GM12878 (cell line): ENCODE results near the gene PDLIM4. TPM values are rescaled to one million over a fixed set of nuclear protein-coding genes. Genes with fewer than 3 reads are reported as not detected.

Experiments
- ATAC-seq: fragments of 200-7000 bp; cut with Tn5 transposase; 3 replicates; pipeline ENCODE4 v1.9.1; 2020; ENCODE audit warnings: mild to moderate bottlenecking, moderate library complexity
- BruUV-seq: library from RNA; stranded (reverse); fragments of 400-500 nt; replicated peaks from 2 replicates; lab custom pipeline; 2021; lab: Mats Ljungman, UMichigan
- CTCF ChIA-PET: fragments of 300-600 bp; sonication (Branson Sonifier 250); formaldehyde crosslinking; extraction: SDS; loops from one replicate; lab custom pipeline; 2021; ENCODE audit warnings: inconsistent platforms; lab: Yijun Ruan, JAX
- POLR2A ChIA-PET: fragments of 350-600 bp; formaldehyde crosslinking; extraction: SDS; loops from one replicate; lab custom pipeline; 2021; ENCODE audit warnings: inconsistent platforms; lab: Charles Lee
- RAD21 ChIA-PET: fragments of 300-600 bp; sonication (Branson Sonifier 250); formaldehyde crosslinking; loops from one replicate; lab custom pipeline; 2023; ENCODE audit warnings: antibody characterized with exemption; ENCODE audit not compliant: unreplicated experiment; lab: Charles Lee
- SMC1A ChIA-PET: fragments of 300-600 bp; sonication (Branson Sonifier 250); formaldehyde crosslinking; loops from one replicate; lab custom pipeline; 2023; ENCODE audit not compliant: unreplicated experiment, uncharacterized antibody; lab: Charles Lee
- DNase-seq: peaks from one replicate; pipeline ENCODE4 v3.0.0-alpha.2; 2011; ENCODE audit warnings: low read depth, low spot score
- FAIRE-seq: peaks from 3 replicates; lab custom pipeline; 2011; peaks lifted over from hg19 to GRCh38; lab: Jason Lieb, UNC
- H2AFZ ChIP-seq: 2 replicates; pipeline ENCODE4 v1.6.0; 2011; ENCODE audit warnings: low read depth, low read length, control low read depth; ENCODE audit not compliant: control insufficient read depth
- H3K27ac ChIP-seq: 2 replicates; pipeline ENCODE4 v1.5.1; 2011; ENCODE audit warnings: control low read depth; ENCODE audit not compliant: control insufficient read depth, insufficient read depth
- H3K27me3 ChIP-seq, 2 experiments: replicated peaks in 1 of 2; 2 replicates each; pipeline versions ENCODE4 v1.6.0 to v1.6.1; 2011; ENCODE audit warnings: low read length in 1 of 2; ENCODE audit not compliant: control insufficient read depth in 2 of 2, insufficient read depth in 2 of 2
- H3K36me3 ChIP-seq, 2 experiments: 2 replicates each; pipeline ENCODE4 v1.5.1; 2011; ENCODE audit warnings: low read length in 1 of 2; ENCODE audit not compliant: control insufficient read depth in 2 of 2, insufficient read depth in 2 of 2
- H3K4me1 ChIP-seq: 2 replicates; pipeline ENCODE4 v1.6.1; 2011; ENCODE audit warnings: mild to moderate bottlenecking, low read length, moderate library complexity, mixed read lengths; ENCODE audit not compliant: control insufficient read depth, insufficient read depth
- H3K4me2 ChIP-seq: 2 replicates; pipeline ENCODE4 v1.6.0; 2011; ENCODE audit warnings: control low read depth; ENCODE audit not compliant: control insufficient read depth, insufficient read depth
- H3K4me3 ChIP-seq: fragments of 200-600 bp; sonication (generic); 2 replicates; pipeline ENCODE4 v1.5.1; 2016
- H3K79me2 ChIP-seq: 2 replicates; pipeline ENCODE4 v1.6.0; 2011; ENCODE audit warnings: low read length; ENCODE audit not compliant: control insufficient read depth, insufficient read depth
- H3K9ac ChIP-seq: 2 replicates; pipeline ENCODE4 v1.8.0; 2011; ENCODE audit warnings: low read length, control low read depth, mixed read lengths; ENCODE audit not compliant: control insufficient read depth, insufficient read depth
- H3K9me3 ChIP-seq: replicated peaks from 3 replicates; pipeline ENCODE4 v1.5.1; 2011; ENCODE audit warnings: mild to moderate bottlenecking, low read length; ENCODE audit not compliant: control insufficient read depth, insufficient read depth
- H4K20me1 ChIP-seq: 2 replicates; pipeline ENCODE4 v1.6.0; 2011; ENCODE audit not compliant: control insufficient read depth, insufficient read depth
- GABPA ChIP-seq: IDR thresholded peaks from 2 replicates; pipeline ENCODE4 v1.6.1; 2014; ENCODE audit warnings: antibody characterized with exemption, low read depth, mild to moderate bottlenecking, inconsistent platforms
- MTA2 ChIP-seq: fragments of 450-650 bp; IDR thresholded peaks from 2 replicates; pipeline ENCODE4 v1.6.1; 2016; ENCODE audit warnings: low read depth, mild to moderate bottlenecking, moderate library complexity
- ZNF207 ChIP-seq: fragments of 450-650 bp; IDR thresholded peaks from 2 replicates; pipeline ENCODE4 v1.6.1; 2014; ENCODE audit warnings: antibody characterized with exemption, mild to moderate bottlenecking, borderline replicate concordance
- WGBS: methylation state at CpG from one replicate; pipeline ENCODE4 v1.1.6; 2016; ENCODE audit warnings: low lambda C conversion rate; ENCODE audit not compliant: insufficient replicate concordance, insufficient coverage; ENCODE audit errors: missing lambda C conversion rate; 5-methylcytosine and 5-hydroxymethylcytosine counted together
- in situ Hi-C: fragments of 300-500 bp; cut with MboI; formaldehyde crosslinking; loops from 9 replicates; pipeline ENCODE4 v1.14.3; 2018; ENCODE audit warnings: mixed read lengths
- intact Hi-C: fragments of 100-400 bp; cut with micrococcal nuclease; formaldehyde crosslinking; loops from one replicate; pipeline ENCODE4 v1.14.2; 2022; ENCODE audit not compliant: unreplicated experiment
- polyA plus RNA-seq, 11 experiments: library from polyadenylated mRNA; depleted of rRNA in 4 of 11; unstranded in 6 of 11; stranded (reverse) in 5 of 11; fragments of >200 nt; fragmentation: Nextera tagmentation in 4 of 11; fragmentation: Illumina TruSeq in 1 of 11; extraction: Ambion mirVana in 4 of 11; extraction: Trizol in 1 of 11; gene quantifications; 1 replicate in 1 of 11; 2 replicates in 10 of 11; pipeline versions ENCODE4 v1.2.1 to v1.2.3, GENCODE V29; 2011 to 2016; ENCODE audit warnings: inconsistent platforms in 2 of 11, missing spikeins in 2 of 11, low read depth in 1 of 11
- total RNA-seq, 4 experiments: library from RNA; depleted of rRNA in 3 of 4; stranded (reverse); fragments of >200 nt in 3 of 4; fragmentation: Illumina TruSeq in 1 of 4; extraction: Trizol in 1 of 4; gene quantifications; 2 replicates each; pipeline versions ENCODE4 v1.2.1 to v1.2.3, GENCODE V29; 2013 to 2021
- TF ChIP-seq, protein P1 (sequence below): fragments of 450-650 bp; formaldehyde crosslinking; IDR thresholded peaks from 2 replicates; pipeline ENCODE4 v1.4.0; 2020; ENCODE audit warnings: mild to moderate bottlenecking, moderate library complexity
- TF ChIP-seq, protein P2 (sequence below): IDR thresholded peaks from 2 replicates; pipeline ENCODE4 v1.6.1; 2012; ENCODE audit warnings: improper control_type of control experiment, low read depth, low read length; ENCODE audit not compliant: insufficient replicate concordance

The PDLIM4 gene
- total and polyA plus RNA-seq, 10 of the 15 experiments (the other 5 are each of a cell fraction or from before 2014, with no cell fraction given) = 0.13 to 1.7 (median 0.39) TPM; not detected in 3

DNA sequence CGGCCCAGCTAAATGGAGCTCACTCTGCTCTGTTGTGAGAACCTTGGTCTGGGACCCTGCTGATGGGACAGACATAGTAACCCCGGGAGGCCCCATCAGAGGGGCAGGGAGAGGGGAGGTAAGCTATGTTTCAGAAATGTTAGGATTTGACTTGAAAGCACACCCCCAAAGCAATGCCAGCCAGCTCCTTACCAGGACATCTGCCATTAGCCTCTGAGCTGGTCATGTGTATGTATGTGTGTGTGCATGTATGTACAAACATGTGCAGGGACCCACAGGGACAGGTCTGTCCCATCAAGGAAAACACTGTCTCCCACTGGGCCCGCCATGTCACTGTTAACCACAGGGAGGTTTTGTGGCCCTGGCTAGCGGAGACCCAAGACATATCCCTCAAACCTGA lies 51.2 kb downstream of the PDLIM4 start:
- Histone ChIP-seq H3K79me2 (no peaks in the 10 kb centered on the region), H3K4me1 (no peaks in the 10 kb centered on the region), H4K20me1 (no peaks in the 10 kb centered on the region), H3K4me2 (no peak overlapping the region), H3K36me3 (no peaks in the 10 kb centered on the region), H3K9ac (no peak overlapping the region), H3K4me3 (no peak overlapping the region), H3K9me3 (no peaks in the 10 kb centered on the region; the same call in 2 of the 3 replicates), H3K27me3 (no peaks in the 10 kb centered on the region), H2AFZ (no peak overlapping the region), H3K27ac (no peak overlapping the region)
- in situ Hi-C loops (no loop called here), intact Hi-C loops (no loop called here)
- TF ChIP-seq MTA2 (no peak), ZNF207 (no peak), GABPA (no peak)
- TF ChIP-seq, protein P1, sequence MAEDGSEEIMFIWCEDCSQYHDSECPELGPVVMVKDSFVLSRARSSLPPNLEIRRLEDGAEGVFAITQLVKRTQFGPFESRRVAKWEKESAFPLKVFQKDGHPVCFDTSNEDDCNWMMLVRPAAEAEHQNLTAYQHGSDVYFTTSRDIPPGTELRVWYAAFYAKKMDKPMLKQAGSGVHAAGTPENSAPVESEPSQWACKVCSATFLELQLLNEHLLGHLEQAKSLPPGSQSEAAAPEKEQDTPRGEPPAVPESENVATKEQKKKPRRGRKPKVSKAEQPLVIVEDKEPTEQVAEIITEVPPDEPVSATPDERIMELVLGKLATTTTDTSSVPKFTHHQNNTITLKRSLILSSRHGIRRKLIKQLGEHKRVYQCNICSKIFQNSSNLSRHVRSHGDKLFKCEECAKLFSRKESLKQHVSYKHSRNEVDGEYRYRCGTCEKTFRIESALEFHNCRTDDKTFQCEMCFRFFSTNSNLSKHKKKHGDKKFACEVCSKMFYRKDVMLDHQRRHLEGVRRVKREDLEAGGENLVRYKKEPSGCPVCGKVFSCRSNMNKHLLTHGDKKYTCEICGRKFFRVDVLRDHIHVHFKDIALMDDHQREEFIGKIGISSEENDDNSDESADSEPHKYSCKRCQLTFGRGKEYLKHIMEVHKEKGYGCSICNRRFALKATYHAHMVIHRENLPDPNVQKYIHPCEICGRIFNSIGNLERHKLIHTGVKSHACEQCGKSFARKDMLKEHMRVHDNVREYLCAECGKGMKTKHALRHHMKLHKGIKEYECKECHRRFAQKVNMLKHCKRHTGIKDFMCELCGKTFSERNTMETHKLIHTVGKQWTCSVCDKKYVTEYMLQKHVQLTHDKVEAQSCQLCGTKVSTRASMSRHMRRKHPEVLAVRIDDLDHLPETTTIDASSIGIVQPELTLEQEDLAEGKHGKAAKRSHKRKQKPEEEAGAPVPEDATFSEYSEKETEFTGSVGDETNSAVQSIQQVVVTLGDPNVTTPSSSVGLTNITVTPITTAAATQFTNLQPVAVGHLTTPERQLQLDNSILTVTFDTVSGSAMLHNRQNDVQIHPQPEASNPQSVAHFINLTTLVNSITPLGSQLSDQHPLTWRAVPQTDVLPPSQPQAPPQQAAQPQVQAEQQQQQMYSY (CRISPR knock-in tag) = no peak
- TF ChIP-seq, protein P2, sequence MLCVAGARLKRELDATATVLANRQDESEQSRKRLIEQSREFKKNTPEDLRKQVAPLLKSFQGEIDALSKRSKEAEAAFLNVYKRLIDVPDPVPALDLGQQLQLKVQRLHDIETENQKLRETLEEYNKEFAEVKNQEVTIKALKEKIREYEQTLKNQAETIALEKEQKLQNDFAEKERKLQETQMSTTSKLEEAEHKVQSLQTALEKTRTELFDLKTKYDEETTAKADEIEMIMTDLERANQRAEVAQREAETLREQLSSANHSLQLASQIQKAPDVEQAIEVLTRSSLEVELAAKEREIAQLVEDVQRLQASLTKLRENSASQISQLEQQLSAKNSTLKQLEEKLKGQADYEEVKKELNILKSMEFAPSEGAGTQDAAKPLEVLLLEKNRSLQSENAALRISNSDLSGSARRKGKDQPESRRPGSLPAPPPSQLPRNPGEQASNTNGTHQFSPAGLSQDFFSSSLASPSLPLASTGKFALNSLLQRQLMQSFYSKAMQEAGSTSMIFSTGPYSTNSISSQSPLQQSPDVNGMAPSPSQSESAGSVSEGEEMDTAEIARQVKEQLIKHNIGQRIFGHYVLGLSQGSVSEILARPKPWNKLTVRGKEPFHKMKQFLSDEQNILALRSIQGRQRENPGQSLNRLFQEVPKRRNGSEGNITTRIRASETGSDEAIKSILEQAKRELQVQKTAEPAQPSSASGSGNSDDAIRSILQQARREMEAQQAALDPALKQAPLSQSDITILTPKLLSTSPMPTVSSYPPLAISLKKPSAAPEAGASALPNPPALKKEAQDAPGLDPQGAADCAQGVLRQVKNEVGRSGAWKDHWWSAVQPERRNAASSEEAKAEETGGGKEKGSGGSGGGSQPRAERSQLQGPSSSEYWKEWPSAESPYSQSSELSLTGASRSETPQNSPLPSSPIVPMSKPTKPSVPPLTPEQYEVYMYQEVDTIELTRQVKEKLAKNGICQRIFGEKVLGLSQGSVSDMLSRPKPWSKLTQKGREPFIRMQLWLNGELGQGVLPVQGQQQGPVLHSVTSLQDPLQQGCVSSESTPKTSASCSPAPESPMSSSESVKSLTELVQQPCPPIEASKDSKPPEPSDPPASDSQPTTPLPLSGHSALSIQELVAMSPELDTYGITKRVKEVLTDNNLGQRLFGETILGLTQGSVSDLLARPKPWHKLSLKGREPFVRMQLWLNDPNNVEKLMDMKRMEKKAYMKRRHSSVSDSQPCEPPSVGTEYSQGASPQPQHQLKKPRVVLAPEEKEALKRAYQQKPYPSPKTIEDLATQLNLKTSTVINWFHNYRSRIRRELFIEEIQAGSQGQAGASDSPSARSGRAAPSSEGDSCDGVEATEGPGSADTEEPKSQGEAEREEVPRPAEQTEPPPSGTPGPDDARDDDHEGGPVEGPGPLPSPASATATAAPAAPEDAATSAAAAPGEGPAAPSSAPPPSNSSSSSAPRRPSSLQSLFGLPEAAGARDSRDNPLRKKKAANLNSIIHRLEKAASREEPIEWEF = no peak
- no TSS peak for BruUV-seq
- DNase-seq (no peak), ATAC-seq (no peak), FAIRE-seq (no peak)
- ChIA-PET RAD21 (no interaction called here), POLR2A (no interaction called here), SMC1A (interaction anchor here (0.6 to 1.1 kb wide), 4 partner anchors 58 to 721 kb away, joined by 3 read pairs; no protein-coding TSS in a partner anchor), CTCF (interaction anchor here (0.8 to 1.0 kb wide), 2 partner anchors 16 to 70 kb away, joined by 3 to 4 read pairs; no protein-coding TSS in a partner anchor)
- WGBS = 46% methylated on average over 4 of the region's 4 CpGs
